ENCODE results near the gene LRBA. TPM values are rescaled to one million over a fixed set of nuclear protein-coding genes. Genes with fewer than 3 reads are reported as not detected.
"Not testable (repeated sequence)": the region's sequence is repeated elsewhere in the genome, so short reads cannot be mapped to it uniquely, and the experiment has no call there.

Gene LRBA
- total and polyA plus RNA-seq, 7 donors: 16.8 to 184 (median 91.1) TPM

DNA sequence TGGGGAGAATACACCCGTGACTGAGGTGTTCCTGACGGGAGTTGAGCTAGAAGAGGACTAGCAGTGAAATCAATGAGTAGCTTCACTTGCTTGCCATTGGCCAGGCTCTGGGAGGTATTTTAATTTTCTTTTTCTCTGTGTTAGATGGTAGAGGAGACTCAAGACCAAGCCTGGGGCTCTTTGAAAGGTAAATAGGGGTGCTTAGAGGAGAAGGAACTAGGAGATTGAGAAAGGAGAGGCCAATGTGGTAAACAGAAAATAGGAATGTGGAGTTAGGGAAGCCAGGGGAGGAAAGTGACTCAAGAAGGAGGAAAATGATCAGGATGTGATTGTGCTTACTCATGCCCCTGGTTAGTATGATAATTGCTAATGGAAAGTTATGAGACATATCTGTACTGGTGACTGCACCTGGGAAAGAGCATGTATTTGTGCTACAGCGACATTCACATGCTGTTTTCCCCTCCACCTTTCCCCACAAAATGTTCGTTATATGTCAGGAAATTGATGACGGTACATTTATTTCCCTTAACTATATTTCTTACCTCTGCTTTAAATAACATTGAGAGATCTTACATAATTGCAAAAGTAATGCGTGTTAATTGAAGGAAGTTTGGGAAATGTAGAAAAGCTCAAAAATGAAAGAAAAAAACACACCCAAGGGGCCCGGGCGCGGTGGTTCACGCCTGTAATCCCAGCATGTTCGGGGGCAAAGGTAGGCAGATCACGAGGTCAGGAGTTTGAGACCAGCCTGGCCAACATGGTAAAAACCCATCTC is 16.9 kb upstream of the LRBA start:
- Histone ChIP-seq H3K27me3 (no peaks in the 10 kb centered on the region), H3K36me3 (no peaks in the 10 kb centered on the region), H3K9me3 (no peaks in the 10 kb centered on the region), H3K4me1 (no peaks in the 10 kb centered on the region), H3K4me3 (no peak overlapping the region), H3K27ac (no peak overlapping the region)
- TF ChIP-seq POLR2A (IDR thresholded peaks at IDR 0.05) (no peak), POLR2AphosphoS5 (IDR thresholded peaks at IDR 0.05) (no peak), EP300 (IDR thresholded peaks at IDR 0.05) (no peak)
- TF ChIP-seq, protein P1, sequence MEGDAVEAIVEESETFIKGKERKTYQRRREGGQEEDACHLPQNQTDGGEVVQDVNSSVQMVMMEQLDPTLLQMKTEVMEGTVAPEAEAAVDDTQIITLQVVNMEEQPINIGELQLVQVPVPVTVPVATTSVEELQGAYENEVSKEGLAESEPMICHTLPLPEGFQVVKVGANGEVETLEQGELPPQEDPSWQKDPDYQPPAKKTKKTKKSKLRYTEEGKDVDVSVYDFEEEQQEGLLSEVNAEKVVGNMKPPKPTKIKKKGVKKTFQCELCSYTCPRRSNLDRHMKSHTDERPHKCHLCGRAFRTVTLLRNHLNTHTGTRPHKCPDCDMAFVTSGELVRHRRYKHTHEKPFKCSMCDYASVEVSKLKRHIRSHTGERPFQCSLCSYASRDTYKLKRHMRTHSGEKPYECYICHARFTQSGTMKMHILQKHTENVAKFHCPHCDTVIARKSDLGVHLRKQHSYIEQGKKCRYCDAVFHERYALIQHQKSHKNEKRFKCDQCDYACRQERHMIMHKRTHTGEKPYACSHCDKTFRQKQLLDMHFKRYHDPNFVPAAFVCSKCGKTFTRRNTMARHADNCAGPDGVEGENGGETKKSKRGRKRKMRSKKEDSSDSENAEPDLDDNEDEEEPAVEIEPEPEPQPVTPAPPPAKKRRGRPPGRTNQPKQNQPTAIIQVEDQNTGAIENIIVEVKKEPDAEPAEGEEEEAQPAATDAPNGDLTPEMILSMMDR (IDR thresholded peaks at IDR 0.05): no peak
- 48 to 78% methylated on average over 12 of the region's 12 CpGs for WGBS, 2 donors
- no peak for DNase-seq
- intact Hi-C loops (cut with DNase I): no loop called here

DNA sequence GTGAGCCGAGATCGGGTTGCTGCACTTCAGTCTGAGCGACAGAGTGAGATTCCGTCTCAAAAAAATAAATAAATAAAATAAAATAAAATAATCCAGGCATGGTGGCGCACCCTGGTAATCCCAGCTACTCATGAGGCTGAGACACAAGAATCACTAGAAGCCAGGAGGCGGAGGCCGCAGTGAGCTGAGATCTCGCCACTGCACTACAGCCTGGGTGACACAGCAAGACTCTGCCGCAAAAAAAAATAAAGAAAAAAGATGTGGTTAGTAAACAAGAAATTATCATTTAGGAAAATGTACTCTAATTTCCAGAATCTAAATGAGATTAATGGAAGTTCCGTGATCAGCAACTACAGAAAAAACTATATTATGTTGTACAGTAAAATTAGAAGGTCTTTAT is 14.5 kb upstream of the LRBA start:
- TF ChIP-seq POLR2A (IDR thresholded peaks at IDR 0.05) (no peak), POLR2AphosphoS5 (IDR thresholded peaks at IDR 0.05) (no peak)
- intact Hi-C loops (cut with DNase I): no loop called here
- no peaks in the 10 kb centered on the region for H3K27me3 ChIP-seq
- 93% methylated on average over 10 of the region's 10 CpGs for WGBS, 2 donors
- DNase-seq: no peak
- H3K4me1 ChIP-seq: no peaks in the 10 kb centered on the region
- H3K9me3 ChIP-seq: no peaks in the 10 kb centered on the region
- no peak overlapping the region for H3K4me3 ChIP-seq
- H3K27ac ChIP-seq: no peak overlapping the region
- no peaks in the 10 kb centered on the region for H3K36me3 ChIP-seq

DNA sequence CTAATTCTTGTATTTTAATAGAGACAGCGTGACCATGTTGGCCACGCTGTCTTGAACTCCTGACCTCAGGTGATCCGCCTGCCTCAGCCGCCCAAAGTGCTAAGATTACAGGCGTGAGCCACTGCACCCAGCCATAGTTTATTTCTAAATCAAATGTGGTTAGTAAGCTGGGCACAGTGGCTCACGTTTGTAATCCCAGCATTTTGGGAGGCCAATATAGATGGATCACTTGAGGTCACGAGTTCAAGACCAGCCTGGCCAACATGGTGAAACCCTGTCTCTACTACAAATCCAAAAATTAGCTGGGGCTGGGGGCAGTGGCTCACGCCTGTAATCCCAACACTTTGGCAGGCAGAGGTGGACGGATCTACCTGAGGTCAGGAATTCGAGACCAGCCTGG is 13.9 kb upstream of the LRBA start:
- H3K27me3 ChIP-seq; H3K4me1 ChIP-seq; DNase-seq; H3K9me3 ChIP-seq; H3K36me3 ChIP-seq; H3K4me3 ChIP-seq; intact Hi-C loops (cut with DNase I); H3K27ac ChIP-seq: not testable (repeated sequence)
- WGBS, 2 donors: 82 to 87% methylated on average over 10 of the region's 10 CpGs

DNA sequence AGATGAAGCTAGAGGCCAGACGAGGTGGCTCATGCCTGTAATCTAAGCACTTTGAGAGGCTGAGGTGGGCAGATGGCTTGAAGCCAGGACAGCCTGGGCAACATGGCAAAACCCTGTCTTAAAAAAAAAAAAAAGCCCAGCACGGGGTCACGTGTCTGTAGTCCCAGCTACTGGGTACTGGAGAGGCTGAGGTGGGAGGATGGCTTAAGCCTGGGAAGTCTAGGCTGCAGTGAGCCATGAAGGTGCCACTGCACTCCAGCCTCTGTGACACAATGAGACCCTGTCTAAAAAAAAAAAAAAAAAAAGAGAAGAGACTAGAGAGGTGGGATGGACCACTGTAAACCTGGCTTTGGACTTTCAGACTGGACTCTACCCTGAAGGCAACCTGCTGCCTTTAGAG is 10.7 kb upstream of the LRBA start:
- H3K4me1 ChIP-seq: no peaks in the 10 kb centered on the region
- WGBS, 2 donors: 92% methylated on average over 3 of the region's 3 CpGs
- DNase-seq: no peak
- intact Hi-C loops (cut with DNase I): no loop called here
- H3K4me3 ChIP-seq: no peak overlapping the region
- H3K9me3 ChIP-seq: no peaks in the 10 kb centered on the region
- H3K36me3 ChIP-seq: no peaks in the 10 kb centered on the region
- TF ChIP-seq POLR2A (IDR thresholded peaks at IDR 0.05) (no peak), POLR2AphosphoS5 (IDR thresholded peaks at IDR 0.05) (no peak), EP300 (IDR thresholded peaks at IDR 0.05) (no peak)
- TF ChIP-seq, protein P1 (IDR thresholded peaks at IDR 0.05): no peak
- H3K27ac ChIP-seq: no peak overlapping the region
- no peaks in the 10 kb centered on the region for H3K27me3 ChIP-seq

DNA sequence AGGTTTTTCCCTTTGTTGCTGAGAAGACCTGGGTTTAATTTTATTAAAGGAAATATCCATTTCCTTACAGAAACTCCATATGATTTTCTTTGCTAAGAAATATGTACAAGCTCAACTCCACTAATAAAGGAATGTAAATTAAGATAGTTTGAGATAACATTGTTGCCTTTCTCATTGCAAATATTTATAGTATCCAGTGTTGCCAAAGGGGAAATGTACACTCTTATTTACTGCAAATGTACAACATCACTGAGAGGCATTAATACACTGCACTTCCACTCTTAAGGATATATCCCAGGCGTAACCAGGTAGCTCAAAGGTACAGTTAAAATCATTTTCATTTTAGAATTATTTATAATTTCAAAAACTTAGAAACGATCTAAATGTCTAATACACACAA is 7.5 kb upstream of the LRBA start:
- Histone ChIP-seq H3K4me1 (no peaks in the 10 kb centered on the region), H3K9me3 (no peaks in the 10 kb centered on the region), H3K4me3 (no peak overlapping the region), H3K27ac (no peak overlapping the region), H3K36me3 (no peaks in the 10 kb centered on the region), H3K27me3 (no peaks in the 10 kb centered on the region)
- intact Hi-C loops (cut with DNase I): no loop called here
- TF ChIP-seq POLR2AphosphoS5 (IDR thresholded peaks at IDR 0.05) (no peak), POLR2A (IDR thresholded peaks at IDR 0.05) (no peak), EP300 (IDR thresholded peaks at IDR 0.05) (no peak)
- TF ChIP-seq, protein P1 (IDR thresholded peaks at IDR 0.05): no peak
- 80 to 89% methylated on average over 2 of the region's 2 CpGs for WGBS, 2 donors
- DNase-seq: no peak
